Midbrain (tissue), 1 donor: ENCODE measurements around the gene LCT.

Experiments
- DNase-seq: peaks from one replicate; lab custom pipeline; 2025; lab: John Stamatoyannopoulos, UW

Gene LCT

GRCh38 chr2:135741395-135742324 lies 95.3 kb downstream of the LCT start, which contains the start of gene UBXN4:
Gene UBXN4 (plus strand): TSS chr2:135741855. CDS start chr2:135741930, 75 bp downstream.
- DNase-seq = peak; percentile 99

GRCh38 chr2:135741043-135741394 lies 96.0 kb downstream of the LCT start:
- no peak for DNase-seq

GRCh38 chr2:135740206-135740605 lies 96.8 kb downstream of the LCT start:
- no peak for DNase-seq
